ENCODE data around the gene METTL2B. TPM values are rescaled to one million over a fixed set of nuclear protein-coding genes. Genes with fewer than 3 reads are reported as not detected.
"Not testable (repeated sequence)": the region's sequence is repeated elsewhere in the genome, so short reads cannot be mapped to it uniquely, and the experiment has no call there.

Gene METTL2B
- total RNA-seq, 1 donor from 2014 or later: 26.3 TPM

GRCh38 chr7:128488134-128488533 is 11.6 kb downstream of the METTL2B start:
- H3K4me3 Mint-ChIP-seq (ENCODE audit: unreplicated experiment); H3K9me3 Mint-ChIP-seq (ENCODE audit: low read depth); H3K27me3 Mint-ChIP-seq (ENCODE audit: low read depth); H3K27ac Mint-ChIP-seq (ENCODE audit: unreplicated experiment); H3K4me1 Mint-ChIP-seq (ENCODE audit: low read depth); H3K36me3 Mint-ChIP-seq (ENCODE audit: low read depth); DNase-seq (ENCODE audit: low spot score): not testable (repeated sequence)

- peaks cover 20% of the 10 kb centered on the region for H3K36me3 Mint-ChIP-seq (ENCODE audit: low read depth)
- no peak for TF ChIP-seq CTCF (IDR thresholded peaks at IDR 0.05)
- H3K27ac Mint-ChIP-seq (ENCODE audit: unreplicated experiment): no peak overlapping the region
- no peaks in the 10 kb centered on the region for H3K9me3 Mint-ChIP-seq (ENCODE audit: low read depth)
- no peaks in the 10 kb centered on the region for H3K27me3 Mint-ChIP-seq (ENCODE audit: low read depth)
- H3K4me1 Mint-ChIP-seq (ENCODE audit: low read depth): no peaks in the 10 kb centered on the region
- no peak overlapping the region for H3K4me3 Mint-ChIP-seq (ENCODE audit: unreplicated experiment)
- no peak for DNase-seq (ENCODE audit: low spot score)
These were observed 20.9 kb downstream of the METTL2B start for GRCh38 chr7:128497405-128497804.

- DNase-seq (ENCODE audit: low spot score); H3K4me3 Mint-ChIP-seq (ENCODE audit: unreplicated experiment); H3K27me3 Mint-ChIP-seq (ENCODE audit: low read depth); H3K9me3 Mint-ChIP-seq (ENCODE audit: low read depth); H3K27ac Mint-ChIP-seq (ENCODE audit: unreplicated experiment); H3K4me1 Mint-ChIP-seq (ENCODE audit: low read depth): not testable (repeated sequence)
- peaks cover 15% of the 10 kb centered on the region for H3K36me3 Mint-ChIP-seq (ENCODE audit: low read depth)
These were observed 28.9 kb downstream of the METTL2B start for GRCh38 chr7:128505416-128505815.

GRCh38 chr7:128506819-128507218 is 30.3 kb downstream of the METTL2B start:
- H3K27ac Mint-ChIP-seq (ENCODE audit: unreplicated experiment); DNase-seq (ENCODE audit: low spot score); H3K4me3 Mint-ChIP-seq (ENCODE audit: unreplicated experiment); H3K4me1 Mint-ChIP-seq (ENCODE audit: low read depth); H3K36me3 Mint-ChIP-seq (ENCODE audit: low read depth); H3K9me3 Mint-ChIP-seq (ENCODE audit: low read depth); H3K27me3 Mint-ChIP-seq (ENCODE audit: low read depth): not testable (repeated sequence)

- not testable (repeated sequence) for H3K4me1 Mint-ChIP-seq (ENCODE audit: low read depth); H3K9me3 Mint-ChIP-seq (ENCODE audit: low read depth); H3K27me3 Mint-ChIP-seq (ENCODE audit: low read depth); H3K27ac Mint-ChIP-seq (ENCODE audit: unreplicated experiment); H3K36me3 Mint-ChIP-seq (ENCODE audit: low read depth); DNase-seq (ENCODE audit: low spot score); H3K4me3 Mint-ChIP-seq (ENCODE audit: unreplicated experiment)
These were observed 30.9 kb downstream of the METTL2B start for GRCh38 chr7:128507321-128507993.

GRCh38 chr7:128511692-128512091 is 35.1 kb downstream of the METTL2B start:
- not testable (repeated sequence) for DNase-seq (ENCODE audit: low spot score); H3K4me3 Mint-ChIP-seq (ENCODE audit: unreplicated experiment); H3K4me1 Mint-ChIP-seq (ENCODE audit: low read depth); H3K27me3 Mint-ChIP-seq (ENCODE audit: low read depth); H3K27ac Mint-ChIP-seq (ENCODE audit: unreplicated experiment); H3K36me3 Mint-ChIP-seq (ENCODE audit: low read depth); H3K9me3 Mint-ChIP-seq (ENCODE audit: low read depth)

GRCh38 chr7:128515232-128515631 is 38.7 kb downstream of the METTL2B start:
- peak; percentile 11 for DNase-seq (ENCODE audit: low spot score)
- not testable (repeated sequence) for H3K36me3 Mint-ChIP-seq (ENCODE audit: low read depth); H3K27ac Mint-ChIP-seq (ENCODE audit: unreplicated experiment)

GRCh38 chr7:128517023-128517422 is 40.5 kb downstream of the METTL2B start:
- not testable (repeated sequence) for H3K4me3 Mint-ChIP-seq (ENCODE audit: unreplicated experiment)

More at GRCh38 chr7:128515232-128515631, 38.7 kb downstream of the METTL2B start:
- not testable (repeated sequence) for H3K9me3 Mint-ChIP-seq (ENCODE audit: low read depth); H3K4me1 Mint-ChIP-seq (ENCODE audit: low read depth); H3K27me3 Mint-ChIP-seq (ENCODE audit: low read depth); H3K4me3 Mint-ChIP-seq (ENCODE audit: unreplicated experiment)

GRCh38 chr7:128523226-128523931 is 46.8 kb downstream of the METTL2B start:
- not testable (repeated sequence) for H3K4me3 Mint-ChIP-seq (ENCODE audit: unreplicated experiment); H3K4me1 Mint-ChIP-seq (ENCODE audit: low read depth); H3K36me3 Mint-ChIP-seq (ENCODE audit: low read depth); DNase-seq (ENCODE audit: low spot score); H3K27me3 Mint-ChIP-seq (ENCODE audit: low read depth); H3K9me3 Mint-ChIP-seq (ENCODE audit: low read depth)
- H3K27ac Mint-ChIP-seq (ENCODE audit: unreplicated experiment): peak overlapping the region; percentile 84

More at GRCh38 chr7:128517023-128517422, 40.5 kb downstream of the METTL2B start:
- not testable (repeated sequence) for H3K27me3 Mint-ChIP-seq (ENCODE audit: low read depth); H3K9me3 Mint-ChIP-seq (ENCODE audit: low read depth); H3K36me3 Mint-ChIP-seq (ENCODE audit: low read depth); H3K4me1 Mint-ChIP-seq (ENCODE audit: low read depth); H3K27ac Mint-ChIP-seq (ENCODE audit: unreplicated experiment); DNase-seq (ENCODE audit: low spot score)

- not testable (repeated sequence) for DNase-seq (ENCODE audit: low spot score); H3K27me3 Mint-ChIP-seq (ENCODE audit: low read depth); H3K27ac Mint-ChIP-seq (ENCODE audit: unreplicated experiment); H3K4me3 Mint-ChIP-seq (ENCODE audit: unreplicated experiment); H3K4me1 Mint-ChIP-seq (ENCODE audit: low read depth); H3K36me3 Mint-ChIP-seq (ENCODE audit: low read depth); H3K9me3 Mint-ChIP-seq (ENCODE audit: low read depth)
These were observed 47.5 kb downstream of the METTL2B start for GRCh38 chr7:128523932-128524524.

GRCh38 chr7:128525584-128525983 is 49.0 kb downstream of the METTL2B start:
- peaks cover 14% of the 10 kb centered on the region for H3K4me1 Mint-ChIP-seq (ENCODE audit: low read depth)
- H3K27me3 Mint-ChIP-seq (ENCODE audit: low read depth); H3K4me3 Mint-ChIP-seq (ENCODE audit: unreplicated experiment); H3K9me3 Mint-ChIP-seq (ENCODE audit: low read depth); H3K27ac Mint-ChIP-seq (ENCODE audit: unreplicated experiment); H3K36me3 Mint-ChIP-seq (ENCODE audit: low read depth): not testable (repeated sequence)
- peak; percentile 32 for DNase-seq (ENCODE audit: low spot score)

GRCh38 chr7:128526062-128526466 is 49.5 kb downstream of the METTL2B start:
- not testable (repeated sequence) for DNase-seq (ENCODE audit: low spot score); H3K27ac Mint-ChIP-seq (ENCODE audit: unreplicated experiment); H3K27me3 Mint-ChIP-seq (ENCODE audit: low read depth); H3K4me3 Mint-ChIP-seq (ENCODE audit: unreplicated experiment); H3K36me3 Mint-ChIP-seq (ENCODE audit: low read depth); H3K9me3 Mint-ChIP-seq (ENCODE audit: low read depth)
- peaks cover 14% of the 10 kb centered on the region for H3K4me1 Mint-ChIP-seq (ENCODE audit: low read depth)
